Cerebellar cortex (tissue), 1 donor: ENCODE measurements around the gene ALMS1.
"Not testable (repeated sequence)": the region's sequence is repeated elsewhere in the genome, so short reads cannot be mapped to it uniquely, and the experiment has no call there.

Source experiments
- DNase-seq: peaks from one replicate; pipeline ENCODE4 v3.0.0-alpha.2; 2015; ENCODE audit warnings: low spot score

Gene ALMS1

DNA sequence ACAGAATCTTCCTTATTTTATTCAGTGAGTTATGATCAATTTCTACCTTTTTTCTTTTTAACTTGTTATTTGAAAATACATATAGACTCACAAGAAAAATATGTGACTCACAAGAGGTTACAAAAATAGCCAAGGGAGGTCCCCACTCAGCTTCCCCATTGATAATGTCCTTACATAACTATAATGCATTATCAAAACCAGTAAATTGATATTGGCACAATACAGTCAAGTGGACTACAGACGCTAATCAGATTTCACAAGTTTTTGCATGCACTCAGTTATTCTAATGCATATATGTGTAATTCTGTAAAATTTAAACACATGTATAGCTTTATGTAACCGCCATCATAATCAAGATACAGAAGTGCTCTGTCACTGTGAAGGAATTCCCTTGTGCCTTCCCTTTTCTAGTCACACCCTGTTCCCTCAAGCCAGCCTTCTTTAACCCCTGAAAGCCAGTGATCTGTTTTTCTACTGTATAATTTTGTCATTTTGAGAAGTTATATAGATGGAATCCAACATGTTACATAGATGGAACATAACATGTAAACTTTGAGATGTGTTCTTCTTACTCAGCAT lies 118.4 kb downstream of the ALMS1 start:
- DNase-seq = no peak

DNA sequence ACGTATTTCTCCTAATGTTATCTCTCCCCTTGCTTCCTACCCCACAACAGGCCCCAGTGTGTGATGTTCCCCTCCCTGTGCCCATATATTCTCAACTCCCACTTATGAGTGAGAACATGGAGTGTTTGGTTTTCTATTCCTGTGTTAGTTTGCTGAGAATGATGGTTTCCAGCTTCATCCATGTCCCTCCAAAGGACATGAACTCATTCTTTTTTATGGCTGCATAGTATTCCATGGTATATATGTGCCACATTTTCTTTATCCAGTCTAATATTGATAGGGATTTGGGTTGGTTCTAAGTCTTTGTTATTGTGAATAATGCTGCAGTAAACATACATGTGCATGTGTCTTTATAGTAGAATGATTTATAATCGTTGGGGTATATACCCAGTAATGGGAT lies 119.2 kb downstream of the ALMS1 start:
- DNase-seq = not testable (repeated sequence)

DNA sequence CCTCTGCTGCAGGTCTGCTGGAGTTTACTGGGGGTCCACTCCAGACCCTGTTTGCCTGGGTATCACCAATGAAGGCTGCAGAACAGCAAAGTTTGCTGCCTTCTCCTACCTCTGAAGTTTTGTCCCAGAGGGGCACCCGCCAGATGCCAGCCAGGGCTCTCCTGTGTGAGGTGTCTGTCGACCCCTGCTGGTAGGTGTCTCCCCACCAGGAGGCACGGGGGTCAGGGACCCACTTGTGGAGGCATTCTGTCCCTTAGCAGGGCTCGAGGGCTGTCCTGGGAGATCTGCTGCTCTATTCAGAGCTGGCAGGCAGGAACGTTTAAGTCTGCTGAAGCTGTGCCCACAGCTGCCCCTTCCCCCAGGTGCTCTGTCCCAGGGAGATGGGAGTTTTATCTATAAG lies 124.8 kb downstream of the ALMS1 start:
- not testable (repeated sequence) for DNase-seq

DNA sequence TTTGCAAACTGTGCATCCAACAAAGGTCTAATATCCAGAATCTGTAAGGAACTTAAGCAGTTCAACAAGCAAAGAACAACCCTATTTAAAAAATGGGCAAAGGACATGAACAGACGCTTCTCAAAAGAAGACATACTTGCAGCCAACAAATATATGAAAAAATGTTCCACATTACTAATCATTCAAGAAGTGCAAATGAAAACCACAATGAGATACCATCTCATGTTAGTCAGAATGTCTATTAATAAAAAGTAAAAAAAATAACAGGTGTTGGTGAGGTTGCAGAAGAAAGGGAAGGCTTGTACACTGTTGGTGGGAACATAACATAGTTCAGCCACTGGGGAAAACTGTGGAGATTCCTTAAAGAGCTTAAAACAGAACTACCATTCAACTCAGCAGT lies 130.4 kb downstream of the ALMS1 start:
- no peak for DNase-seq

DNA sequence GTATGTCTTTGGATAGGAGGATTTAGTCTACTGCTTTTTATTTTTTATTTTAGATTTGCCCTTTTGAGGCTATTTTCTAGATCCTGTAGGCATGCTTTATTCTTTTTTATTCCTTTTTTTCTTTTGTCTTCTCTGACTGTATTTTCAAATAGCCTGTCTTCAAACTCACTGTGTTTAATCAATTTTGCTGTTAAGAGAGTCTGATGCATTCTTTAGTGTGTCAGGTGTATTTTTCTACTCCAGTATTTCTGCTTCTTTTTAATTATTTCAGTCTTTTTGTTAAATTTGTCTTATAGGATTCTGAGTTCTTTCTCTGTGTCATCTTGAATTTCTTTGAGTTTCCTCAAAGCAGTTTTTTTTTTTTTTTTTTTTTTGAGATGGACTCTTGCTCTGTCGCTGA lies 143.1 kb downstream of the ALMS1 start:
- no peak for DNase-seq

DNA sequence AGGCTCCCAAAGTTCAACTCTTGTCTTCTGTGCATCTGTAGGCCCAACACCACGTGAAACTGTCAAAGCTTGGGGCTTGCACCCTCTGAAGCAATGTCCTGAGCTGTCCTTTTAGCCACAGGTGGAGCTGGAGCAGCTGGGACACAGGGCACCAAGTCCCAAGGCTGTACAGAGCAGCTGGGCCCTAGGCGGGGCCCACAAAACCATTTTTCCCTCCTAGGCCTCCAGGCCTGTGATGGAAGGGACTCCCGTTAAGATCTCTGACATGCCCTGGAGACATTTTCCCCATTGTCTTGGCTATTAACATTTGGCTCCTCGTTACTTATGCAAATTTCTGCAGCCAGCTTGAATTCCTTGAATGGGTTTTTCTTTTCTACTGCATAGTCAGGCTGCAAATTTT lies 145.1 kb downstream of the ALMS1 start:
- not testable (repeated sequence) for DNase-seq

DNA sequence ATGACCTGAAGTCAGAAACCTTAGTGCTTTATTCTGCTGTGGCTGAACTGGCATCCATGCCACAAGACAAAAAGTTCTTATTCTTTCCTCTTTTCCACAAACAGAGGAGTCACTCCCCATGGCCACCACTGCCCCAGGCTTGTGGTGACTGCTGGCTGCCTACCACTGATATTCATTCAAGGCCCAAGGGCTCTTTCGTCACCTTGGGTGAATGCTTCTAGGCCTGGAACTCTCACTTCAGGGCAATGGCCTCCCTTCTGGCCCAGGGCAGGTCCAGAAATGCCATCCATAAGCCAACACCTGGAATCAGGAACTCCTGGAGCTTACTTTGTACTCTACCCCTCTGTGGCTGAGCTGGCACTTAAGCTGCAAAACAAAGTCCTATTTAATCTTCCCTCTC lies 146.7 kb downstream of the ALMS1 start:
- DNase-seq = no peak

DNA sequence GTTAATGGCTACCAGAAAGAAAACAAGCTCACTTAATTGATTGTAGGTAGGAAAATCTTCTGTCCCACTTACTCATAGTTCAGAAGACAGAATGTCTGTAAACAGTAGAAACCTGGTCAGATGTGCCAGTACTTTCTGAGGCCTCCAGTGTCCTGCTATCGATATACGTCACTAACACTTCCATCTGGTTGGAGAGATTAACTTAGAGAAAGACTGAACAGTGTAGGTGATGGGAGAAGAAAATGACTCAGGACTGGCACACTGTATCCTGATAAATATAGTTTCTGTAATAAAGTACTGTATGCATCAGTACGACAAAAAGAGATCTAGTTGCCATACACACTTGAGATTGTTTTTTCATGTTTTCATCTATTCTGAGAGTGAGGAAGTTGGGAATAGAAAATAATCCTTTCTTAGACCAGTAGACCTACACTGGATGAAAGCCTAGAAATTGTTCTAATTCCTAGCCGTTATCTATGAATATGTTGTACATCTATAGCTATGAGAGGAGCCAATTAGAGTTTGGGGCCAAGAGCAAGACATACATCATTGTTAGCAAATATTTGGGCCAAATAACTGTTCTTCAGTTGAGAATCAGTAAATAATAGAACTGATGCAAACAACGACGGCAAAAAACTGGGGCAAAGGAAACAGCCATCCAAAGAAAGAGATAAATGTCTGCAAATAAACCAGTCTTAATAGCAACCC lies 150.7 kb downstream of the ALMS1 start:
- DNase-seq = no peak

DNA sequence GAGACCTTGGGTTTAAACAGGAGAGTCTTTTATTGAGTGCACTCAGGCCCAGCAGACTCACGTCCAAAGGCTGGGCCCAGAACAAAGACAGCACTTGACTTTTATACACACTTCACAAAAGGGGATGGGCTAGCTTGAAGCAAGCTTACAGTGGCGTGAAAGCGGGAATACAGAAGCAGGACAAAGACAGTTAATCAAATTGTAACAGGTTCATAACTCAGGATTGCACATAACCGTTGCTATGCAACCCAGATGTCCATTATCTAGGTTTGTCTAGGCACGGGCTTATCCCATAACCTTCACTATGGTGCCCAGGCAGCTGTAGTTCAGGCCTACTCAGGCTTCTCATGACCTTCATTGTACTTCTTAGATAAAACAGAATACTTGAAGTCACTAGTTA lies 175.2 kb downstream of the ALMS1 start:
- not testable (repeated sequence) for DNase-seq

DNA sequence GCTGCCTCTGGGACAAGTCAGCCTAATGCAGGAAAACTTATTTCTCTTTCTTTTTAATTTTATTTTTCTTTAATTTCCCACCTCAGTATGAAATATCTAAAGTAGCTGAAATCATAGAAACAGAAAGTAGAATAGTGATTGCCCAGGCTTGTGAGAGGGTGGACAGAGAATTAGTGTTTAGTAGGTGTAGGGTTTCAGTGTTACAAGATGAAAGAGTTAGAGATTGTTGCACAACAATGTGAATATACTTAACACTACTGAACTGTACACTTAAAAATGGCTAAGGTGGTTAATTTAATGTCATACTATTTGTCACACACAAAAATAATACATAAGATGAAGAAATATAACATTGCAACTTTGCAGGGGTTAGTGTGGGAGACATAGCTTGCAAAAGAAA lies 175.8 kb downstream of the ALMS1 start:
- DNase-seq = no peak

DNA sequence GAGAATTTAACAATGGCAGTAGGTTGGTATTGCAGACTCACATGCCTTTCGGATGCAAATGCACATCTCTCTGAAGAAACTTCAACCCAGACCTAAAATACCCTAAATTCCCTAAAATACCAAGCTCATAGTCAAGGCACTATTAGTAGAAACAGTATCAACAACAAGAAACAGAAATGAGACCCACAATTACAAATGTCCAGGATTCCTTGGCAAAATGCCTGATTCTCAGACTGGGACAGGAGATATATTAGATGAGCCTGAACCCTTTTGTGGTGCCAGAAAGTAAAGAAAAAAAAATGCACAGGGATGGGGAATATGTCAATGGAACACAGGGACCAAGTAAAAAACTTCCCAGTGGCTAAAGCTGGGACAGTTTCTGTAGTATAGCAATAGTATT lies 179.3 kb downstream of the ALMS1 start:
- DNase-seq = no peak

DNA sequence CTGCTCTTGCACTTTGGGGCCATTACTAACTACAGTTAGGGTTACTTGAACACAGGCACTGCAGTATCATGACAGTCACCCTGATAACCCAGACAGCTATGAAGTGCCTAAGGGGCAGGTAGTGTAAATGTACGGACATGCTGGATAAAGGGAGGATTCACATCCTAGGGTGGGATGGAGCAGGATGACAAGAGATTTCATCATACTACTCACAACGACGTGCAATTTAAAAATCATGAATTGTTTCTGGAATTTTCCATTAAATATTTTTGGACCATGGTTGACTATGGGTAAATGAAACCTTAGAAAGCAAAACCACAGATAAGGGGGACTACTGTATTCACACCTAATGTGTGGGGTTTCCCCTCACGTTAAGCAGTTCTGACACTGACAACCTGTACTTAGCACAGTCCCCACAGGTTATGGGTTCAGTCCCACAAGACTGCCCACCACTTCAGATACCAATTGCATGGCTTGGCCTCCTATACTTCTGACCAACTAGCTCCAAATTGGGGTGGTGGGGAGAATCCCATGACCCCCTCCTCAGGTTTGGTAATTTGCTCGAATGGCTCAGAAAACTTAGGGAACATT lies 180.7 kb downstream of the ALMS1 start:
- no peak for DNase-seq

DNA sequence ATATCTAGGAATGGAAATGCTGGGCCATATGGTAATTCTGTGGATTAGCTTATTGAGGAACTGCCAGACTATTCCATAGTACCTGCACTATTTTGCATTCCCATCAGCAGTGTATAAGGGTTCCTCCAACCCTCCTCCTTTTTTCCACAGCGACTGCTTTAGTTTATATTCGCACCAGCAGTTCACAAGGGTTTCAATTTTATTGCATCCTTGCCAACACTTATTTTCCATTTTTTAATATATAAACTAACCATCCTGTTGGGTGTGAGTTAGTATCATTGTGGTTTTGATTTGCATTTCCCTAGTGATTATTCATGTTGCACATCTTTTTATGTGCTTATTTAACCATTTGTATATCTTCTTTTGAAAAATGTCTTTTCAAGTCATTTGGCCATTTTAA lies 189.6 kb downstream of the ALMS1 start:
- no peak for DNase-seq

DNA sequence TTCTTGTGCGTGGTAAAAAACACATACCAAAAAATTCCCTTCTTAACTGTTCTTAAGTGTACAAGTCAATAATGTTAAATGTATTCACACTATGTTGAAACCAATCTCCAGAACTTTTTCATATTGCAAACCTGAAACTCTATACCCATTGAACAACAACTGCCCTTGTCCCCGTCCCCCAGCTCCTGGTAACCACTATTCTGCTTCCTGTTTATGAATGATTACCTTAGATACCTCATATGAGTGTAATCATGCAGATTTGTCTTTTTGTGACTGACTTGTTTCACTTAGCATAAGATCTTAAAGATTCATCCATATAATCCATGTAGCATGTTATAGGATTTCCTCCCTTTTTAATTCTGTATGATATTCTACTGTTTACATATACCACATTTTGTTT lies 196.7 kb downstream of the ALMS1 start:
- no peak for DNase-seq

DNA sequence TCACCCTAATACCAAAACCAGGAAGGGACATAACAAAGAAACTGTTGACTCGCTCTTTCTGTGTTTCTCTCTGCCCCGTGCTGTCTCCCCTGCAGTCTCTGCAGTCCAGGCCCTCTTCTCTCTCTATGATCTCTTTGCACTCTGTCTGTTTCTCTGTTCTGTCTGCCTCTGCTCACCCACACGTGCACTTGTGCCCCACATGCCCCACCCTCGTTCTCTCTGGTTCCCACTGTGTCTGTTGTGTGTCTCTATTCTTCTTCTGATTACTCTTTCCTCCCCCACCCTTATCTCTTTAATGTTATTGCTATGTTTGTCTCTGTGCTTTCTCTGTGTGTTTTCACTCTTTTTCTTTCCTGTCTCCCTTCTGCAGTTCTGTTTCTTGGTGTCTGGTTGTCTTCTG lies 202.5 kb downstream of the ALMS1 start:
- no peak for DNase-seq

DNA sequence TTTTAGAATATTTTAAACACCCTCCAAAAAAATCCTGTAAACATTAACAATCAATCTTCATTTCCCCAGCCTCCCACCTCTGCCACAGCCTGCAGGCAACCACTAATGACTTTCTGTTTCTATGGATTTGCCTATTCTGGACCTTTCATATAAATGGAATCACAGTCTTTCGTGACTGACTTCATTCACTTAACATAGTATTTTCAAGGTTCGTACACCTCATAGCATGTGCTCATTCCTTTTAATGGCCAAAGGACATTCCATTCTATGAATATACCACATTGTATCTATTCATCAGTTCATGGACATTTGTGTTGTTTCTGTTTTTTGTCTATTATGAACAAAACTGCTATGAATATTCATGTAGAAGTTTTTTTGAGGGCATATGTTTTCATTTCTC lies 208.0 kb downstream of the ALMS1 start:
- DNase-seq = no peak

DNA sequence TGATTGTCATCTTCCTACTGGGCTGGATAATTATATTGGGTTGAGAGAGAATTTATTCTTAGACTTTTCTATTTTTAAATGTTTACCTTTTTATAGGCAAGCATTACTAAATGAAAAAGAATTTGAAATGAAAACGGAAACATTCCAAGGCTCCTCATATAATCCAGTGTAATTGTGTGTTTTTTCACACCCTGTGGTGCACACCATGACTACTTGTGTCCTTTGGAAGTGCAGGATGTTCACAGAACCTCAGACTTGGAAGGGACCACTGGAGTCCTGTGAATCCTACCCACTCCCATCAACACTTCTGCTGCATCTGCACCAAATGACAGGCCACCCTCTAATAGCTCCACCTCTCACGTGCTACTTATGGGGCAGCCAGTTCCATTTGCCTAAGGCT lies 208.6 kb downstream of the ALMS1 start:
- no peak for DNase-seq

DNA sequence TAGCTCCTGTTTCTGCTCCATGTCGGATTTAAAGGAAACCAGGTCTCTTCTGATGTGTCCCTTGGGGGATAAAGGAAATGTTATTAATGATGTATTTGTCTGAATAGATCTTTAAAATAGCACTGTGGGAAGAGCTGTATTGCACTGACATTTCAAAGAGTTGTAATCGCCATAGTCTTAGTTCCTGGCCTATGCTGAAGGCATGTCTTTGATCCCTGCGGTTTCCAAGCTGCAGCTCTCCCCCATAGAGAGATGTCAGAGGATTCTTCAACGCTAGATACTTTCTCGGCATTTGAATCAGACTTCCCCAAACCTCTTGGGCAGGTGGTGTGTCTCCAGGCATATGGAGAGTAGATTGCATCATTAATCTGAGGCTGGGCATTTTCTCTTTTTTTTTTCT lies 216.1 kb downstream of the ALMS1 start:
- DNase-seq = no peak

DNA sequence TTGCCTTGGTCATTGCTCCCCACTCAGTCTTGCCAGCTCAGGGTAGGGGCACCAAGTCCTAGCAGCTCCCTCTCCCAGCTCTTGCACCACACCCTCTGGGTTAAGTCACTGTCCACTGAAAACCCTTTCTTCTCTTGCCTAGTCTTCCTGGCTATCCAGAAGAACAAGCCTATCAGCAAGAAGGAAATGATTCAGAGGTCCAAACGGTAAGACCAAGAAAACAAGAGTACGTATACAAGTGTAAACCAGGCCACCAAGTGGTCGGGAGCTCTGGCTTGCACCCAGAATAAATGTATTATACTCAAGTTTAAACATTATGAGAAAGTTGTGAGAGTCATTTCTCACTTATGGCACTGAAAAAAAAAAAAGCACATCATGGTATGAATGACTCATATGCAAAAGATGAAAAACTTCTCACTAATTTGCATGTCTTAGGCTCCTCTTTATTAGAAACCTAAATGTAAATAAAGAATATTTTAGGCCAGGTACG lies 217.5 kb downstream of the ALMS1 start:
- not testable (repeated sequence) for DNase-seq

DNA sequence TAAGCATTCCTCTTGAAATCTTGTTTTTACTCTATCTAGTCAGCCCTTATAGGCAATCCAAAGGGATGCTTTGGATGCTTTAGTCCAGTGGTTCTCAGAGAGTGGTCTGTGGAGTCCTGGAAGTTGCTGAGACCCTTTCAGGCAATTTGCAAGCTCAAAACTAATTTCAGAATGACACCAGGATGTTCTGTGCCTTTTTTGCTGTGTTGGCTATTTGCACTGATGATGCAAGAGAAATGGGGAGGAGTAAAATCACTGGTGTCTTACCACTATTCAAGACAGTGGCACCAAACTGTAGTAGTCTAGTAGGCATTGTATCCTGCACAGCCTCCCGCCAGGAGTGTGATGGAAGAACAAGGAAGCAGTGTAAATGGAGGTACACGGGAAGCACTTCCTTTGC lies 219.0 kb downstream of the ALMS1 start:
- not testable (repeated sequence) for DNase-seq

DNA sequence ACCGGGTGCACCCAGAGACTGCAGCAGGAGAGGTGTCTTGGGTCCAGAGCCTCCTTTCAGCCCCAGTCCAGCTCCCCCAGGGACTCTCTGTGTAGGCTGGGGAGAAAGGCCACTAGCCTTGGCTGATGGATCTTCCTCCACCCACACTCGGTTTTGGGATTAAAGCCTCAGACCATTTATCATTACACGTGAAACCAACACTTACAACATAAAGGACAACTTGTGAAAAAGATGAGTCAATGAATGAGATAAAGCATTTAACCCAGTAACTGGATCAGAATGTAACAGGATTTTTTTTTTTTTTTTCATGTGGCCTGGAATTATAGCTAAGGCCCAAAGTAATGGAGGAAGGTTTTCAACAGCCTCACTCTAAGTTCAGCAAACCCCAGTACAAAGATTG lies 224.5 kb downstream of the ALMS1 start:
- no peak for DNase-seq

DNA sequence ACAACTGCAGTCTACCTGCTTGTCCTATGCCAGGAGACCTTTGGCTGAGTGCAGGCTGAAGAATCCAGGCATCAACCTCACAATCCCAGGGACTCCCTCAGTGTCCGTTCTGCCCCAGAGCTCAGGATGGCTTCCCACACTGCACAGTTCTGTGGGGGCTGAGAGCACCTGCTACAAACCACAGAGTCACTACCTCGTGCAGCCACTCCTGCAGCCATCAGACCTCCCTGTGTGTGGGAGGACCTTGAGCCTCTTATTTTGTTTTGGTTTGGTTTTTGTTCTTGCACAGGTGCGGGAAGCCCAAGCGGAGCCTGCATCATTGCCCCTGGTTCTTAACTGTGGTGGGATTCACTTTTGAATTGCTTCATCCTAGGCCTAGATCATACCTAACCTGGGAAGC lies 225.6 kb downstream of the ALMS1 start:
- DNase-seq = no peak

DNA sequence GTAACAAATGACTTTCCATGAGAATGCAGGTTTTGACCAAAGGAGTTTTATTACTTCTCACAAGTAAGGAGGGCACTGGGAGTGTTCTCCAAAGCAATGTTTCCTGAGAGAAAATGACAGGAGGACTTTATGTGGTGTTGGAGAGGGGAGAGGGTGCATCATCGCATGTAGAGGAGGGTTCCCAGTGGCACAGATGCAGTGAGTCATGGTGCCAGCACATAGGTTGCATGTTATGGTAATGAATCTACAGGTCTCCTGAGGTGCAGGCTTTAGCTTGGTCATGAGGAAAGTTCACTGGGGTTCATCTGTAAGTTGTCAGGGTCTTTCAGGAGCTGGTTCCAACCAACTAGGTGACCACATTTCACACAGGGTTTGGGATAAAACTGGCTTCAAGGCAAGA lies 226.2 kb downstream of the ALMS1 start:
- DNase-seq = no peak

DNA sequence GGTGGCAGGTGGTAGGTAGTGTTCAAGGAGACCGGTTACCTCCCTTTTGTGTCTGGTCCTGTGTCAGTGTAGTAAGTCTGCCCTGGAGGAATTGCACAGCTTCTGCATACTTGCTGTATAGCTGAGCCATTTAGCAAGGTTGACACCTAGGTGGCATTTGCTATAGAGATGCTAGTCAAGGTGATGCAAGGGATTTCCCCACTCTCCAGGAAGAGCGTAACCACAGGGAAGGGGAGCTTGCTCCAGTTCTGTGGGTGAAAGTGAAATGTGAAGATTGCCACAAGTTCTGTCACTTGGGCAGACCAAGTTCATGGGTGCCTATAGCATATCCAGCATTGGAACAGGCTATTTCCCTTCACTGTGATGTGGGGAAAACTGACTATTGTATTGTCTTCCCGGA lies 228.5 kb downstream of the ALMS1 start:
- no peak for DNase-seq
